ENCODE results near the gene RASGRF2. TPM values are rescaled to one million over a fixed set of nuclear protein-coding genes. Genes with fewer than 3 reads are reported as not detected.

The RASGRF2 gene
- total and polyA plus RNA-seq, 9 of the 15 experiments (the other 6 are each of a cell fraction or from before 2014, with no cell fraction given) = 0.01 to 0.22 (median 0.08) TPM; not detected in 2

GRCh38 chr5:81192373-81192750 lies 232.2 kb downstream of the RASGRF2 start (continued):
- TF ChIP-seq CHAMP1 (IDR thresholded peaks at IDR 0.05) (no peak), COPS2 (conservative IDR thresholded peaks at IDR 0.05) (no peak), ZNF165 (CRISPR knock-in tag; IDR thresholded peaks at IDR 0.05; ENCODE audit: borderline replicate concordance) (no peak), SRSF3 (IDR thresholded peaks at IDR 0.05; ENCODE audit: insufficient read depth, low read length) (no peak), TRIM25 (IDR thresholded peaks at IDR 0.05; ENCODE audit: borderline replicate concordance) (no peak), ZMIZ1 (IDR thresholded peaks at IDR 0.05; ENCODE audit: low read depth in 2 of 2, low read length in 2 of 2) (no peak), NR0B1 (IDR thresholded peaks at IDR 0.05; ENCODE audit: partially characterized antibody) (no peak)
- TF ChIP-seq, protein P1, sequence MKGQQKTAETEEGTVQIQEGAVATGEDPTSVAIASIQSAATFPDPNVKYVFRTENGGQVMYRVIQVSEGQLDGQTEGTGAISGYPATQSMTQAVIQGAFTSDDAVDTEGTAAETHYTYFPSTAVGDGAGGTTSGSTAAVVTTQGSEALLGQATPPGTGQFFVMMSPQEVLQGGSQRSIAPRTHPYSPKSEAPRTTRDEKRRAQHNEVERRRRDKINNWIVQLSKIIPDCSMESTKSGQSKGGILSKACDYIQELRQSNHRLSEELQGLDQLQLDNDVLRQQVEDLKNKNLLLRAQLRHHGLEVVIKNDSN (CRISPR knock-in tag; IDR thresholded peaks at IDR 0.05) = no peak

All from K562 (cell line).